ENCODE data around the gene NUP205. TPM values are rescaled to one million over a fixed set of nuclear protein-coding genes. Genes with fewer than 3 reads are reported as not detected.

NUP205 gene
- total RNA-seq, 1 experiment from 2014 or later, result 91.0 TPM

DNA sequence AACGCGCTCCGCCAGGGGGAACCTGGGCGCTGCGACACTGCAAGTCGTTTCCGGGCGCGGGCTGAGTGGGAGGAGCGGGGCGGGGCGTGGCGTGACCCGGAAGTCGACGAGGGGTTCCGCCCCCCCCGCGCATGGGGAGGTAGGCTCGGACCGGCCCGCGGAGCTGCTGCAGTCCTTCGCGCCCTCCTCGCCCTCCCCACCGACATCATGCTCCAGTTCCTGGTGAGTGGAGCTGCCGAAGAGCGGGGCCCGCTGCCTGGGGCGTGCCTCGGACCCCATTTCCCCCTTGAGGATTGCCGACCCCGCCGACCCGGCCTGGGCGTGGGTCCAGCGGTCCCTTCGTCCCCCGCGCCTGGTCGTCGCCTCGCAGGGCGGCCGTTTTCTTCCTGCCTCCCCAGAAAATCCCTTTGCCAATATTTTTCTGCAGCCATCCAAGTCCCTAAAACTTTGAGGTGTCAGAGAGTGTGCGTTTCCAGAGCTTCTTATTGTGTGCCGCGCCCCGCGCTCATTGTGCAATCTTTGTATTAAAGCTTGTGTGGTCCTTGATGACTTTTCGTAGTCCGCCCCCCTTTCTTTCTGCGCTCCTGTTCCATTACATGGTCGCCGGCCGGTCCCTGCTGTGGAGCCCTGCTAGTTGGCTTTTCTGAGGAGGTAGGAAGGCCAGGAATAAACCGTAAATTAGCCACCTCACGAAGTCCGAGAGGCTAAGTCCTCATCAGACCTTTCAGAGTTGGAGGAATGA lies 104.8 kb downstream of the NUP205 start, which contains the start of gene STMP1:
TSS of gene STMP1 (plus strand) at position 142 of the 742 bp plus-strand sequence.
- RAD21 ChIA-PET (ENCODE audit: low non-redundant PET in 1 of 2, low total read pairs in 2 of 2, uncharacterized antibody in 2 of 2, unreplicated experiment in 2 of 2), result no interaction called here
- H4K20me1 ChIP-seq (ENCODE audit: insufficient read depth), result no peaks in the 10 kb centered on the region
- peak within 1 kb of the TSS; percentile 89 for H3K4me2 ChIP-seq (ENCODE audit: low read length)
- peak within 1 kb of the TSS; percentile 99 for H3K9ac ChIP-seq (ENCODE audit: low read length)
- peak; percentile 87 for ATAC-seq
- DNase-seq (ENCODE audit: low read depth, low spot score), result peak; percentile 85
- no peaks in the 10 kb centered on the region for H3K27me3 ChIP-seq (ENCODE audit: insufficient read depth, low read length)
- peak within 1 kb of the TSS; percentile 82 for H2AFZ ChIP-seq (ENCODE audit: low read depth, low read length, poor library complexity, severe bottlenecking)
- peak within 1 kb of the TSS; percentile 90 to 95 for H3K4me3 ChIP-seq (replicated peaks in 1 of 2; ENCODE audit: low read depth in 1 of 2, low read length in 2 of 2)
- H3K79me2 ChIP-seq (ENCODE audit: insufficient read depth, low read length), result peaks cover 50% of the 10 kb centered on the region
- intact Hi-C loops (cut with micrococcal nuclease), result loop anchor here (2.0 kb wide), 2 partner anchors 82 to 314 kb away; partner anchors contain the start of gene MTPN
- POLR2A ChIA-PET, result interaction anchor here (0.7 to 3.0 kb wide), 8 partner anchors 8 to 82 kb away, joined by 3 to 11 read pairs (median 3); no protein-coding TSS in a partner anchor
- no peaks in the 10 kb centered on the region for H3K36me3 ChIP-seq (ENCODE audit: control insufficient read depth in 1 of 2, insufficient read depth in 2 of 2, low read length in 2 of 2)
- H3K9me3 ChIP-seq (ENCODE audit: control insufficient read depth in 1 of 2, insufficient read depth in 1 of 2, low read depth in 1 of 2, low read length in 2 of 2), result no peaks in the 10 kb centered on the region
- H3K4me1 ChIP-seq (ENCODE audit: control insufficient read depth in 1 of 2, insufficient read depth in 2 of 2, low read length in 2 of 2), result peaks cover 3 to 22% of the 10 kb centered on the region in 2 experiments; a peak in 1 of 4 replicates
- BruUV-seq (replicated peaks), result TSS peak; percentile 51
- peak within 1 kb of the TSS; percentile 71 for H3K27ac ChIP-seq (ENCODE audit: low read depth, low read length)
- CTCF ChIA-PET, result interaction anchor here (0.9 to 3.4 kb wide), 4 partner anchors 10 to 382 kb away, joined by 3 to 12 read pairs (median 4); no protein-coding TSS in a partner anchor
- H3K9me2 ChIP-seq (ENCODE audit: insufficient read depth), result no peaks in the 10 kb centered on the region
- peak; percentile 74 for TF ChIP-seq CEBPB (IDR thresholded peaks at IDR 0.05; ENCODE audit: low read depth)
- TF ChIP-seq EGR1 (IDR thresholded peaks at IDR 0.05; ENCODE audit: low read depth), result peak; percentile 92
- no peak for TF ChIP-seq ATF3 (IDR thresholded peaks at IDR 0.05)
- peak; percentile 89 for TF ChIP-seq POLR2A (IDR thresholded peaks at IDR 0.05; ENCODE audit: borderline replicate concordance, extremely low read depth, insufficient read depth, insufficient read length)
- TF ChIP-seq EZH2 (IDR thresholded peaks at IDR 0.05), result no peak
- TF ChIP-seq, protein P1, sequence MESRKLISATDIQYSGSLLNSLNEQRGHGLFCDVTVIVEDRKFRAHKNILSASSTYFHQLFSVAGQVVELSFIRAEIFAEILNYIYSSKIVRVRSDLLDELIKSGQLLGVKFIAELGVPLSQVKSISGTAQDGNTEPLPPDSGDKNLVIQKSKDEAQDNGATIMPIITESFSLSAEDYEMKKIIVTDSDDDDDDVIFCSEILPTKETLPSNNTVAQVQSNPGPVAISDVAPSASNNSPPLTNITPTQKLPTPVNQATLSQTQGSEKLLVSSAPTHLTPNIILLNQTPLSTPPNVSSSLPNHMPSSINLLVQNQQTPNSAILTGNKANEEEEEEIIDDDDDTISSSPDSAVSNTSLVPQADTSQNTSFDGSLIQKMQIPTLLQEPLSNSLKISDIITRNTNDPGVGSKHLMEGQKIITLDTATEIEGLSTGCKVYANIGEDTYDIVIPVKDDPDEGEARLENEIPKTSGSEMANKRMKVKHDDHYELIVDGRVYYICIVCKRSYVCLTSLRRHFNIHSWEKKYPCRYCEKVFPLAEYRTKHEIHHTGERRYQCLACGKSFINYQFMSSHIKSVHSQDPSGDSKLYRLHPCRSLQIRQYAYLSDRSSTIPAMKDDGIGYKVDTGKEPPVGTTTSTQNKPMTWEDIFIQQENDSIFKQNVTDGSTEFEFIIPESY (IDR thresholded peaks at IDR 0.05; ENCODE audit: extremely low read depth, insufficient replicate concordance, low read length), result no peak
- peak; percentile 96 for TF ChIP-seq MAX (IDR thresholded peaks at IDR 0.05)
- TF ChIP-seq JUND (IDR thresholded peaks at IDR 0.05), result no peak
- TF ChIP-seq SRF (IDR thresholded peaks at IDR 0.05; ENCODE audit: low read depth), result no peak; the same call in 1 of the 2 replicates
- peak; percentile 78 for TF ChIP-seq YY1 (IDR thresholded peaks at IDR 0.05; ENCODE audit: extremely low read depth, insufficient replicate concordance, low read depth, low read length)
- peak; percentile 95 for TF ChIP-seq POLR2AphosphoS5 (IDR thresholded peaks at IDR 0.05; ENCODE audit: low read depth, low read length)
- TF ChIP-seq SP1 (IDR thresholded peaks at IDR 0.05; ENCODE audit: low read depth), result peak; percentile 77
- peak; percentile 72 for TF ChIP-seq ELF1 (IDR thresholded peaks at IDR 0.05; ENCODE audit: borderline replicate concordance, low read depth)
- TF ChIP-seq CTCF (IDR thresholded peaks at IDR 0.05 in 2 of 3, conservative IDR thresholded peaks at IDR 0.05 in 1 of 3; ENCODE audit: borderline replicate concordance in 1 of 3, insufficient read depth in 1 of 3, low read depth in 2 of 3, low read length in 2 of 3), result peak in 2 of 3 experiments; percentile 49 to 52; a peak in 4 of 6 replicates
- no peak; the same call in none of the 2 replicates for TF ChIP-seq FOSL1 (IDR thresholded peaks at IDR 0.05; ENCODE audit: low read depth)
- no peak for TF ChIP-seq REST (IDR thresholded peaks at IDR 0.05; ENCODE audit: low read depth)
- peak; percentile 69 for TF ChIP-seq RAD21 (IDR thresholded peaks at IDR 0.05; ENCODE audit: low read depth)
- TF ChIP-seq CBX3 (IDR thresholded peaks at IDR 0.05; ENCODE audit: low read depth), result peak; percentile 91
- peak; percentile 71 for TF ChIP-seq ZFX (IDR thresholded peaks at IDR 0.05)
